Measurements from ENCODE around the gene SHROOM1.
"Not testable (repeated sequence)": the region's sequence is repeated elsewhere in the genome, so short reads cannot be mapped to it uniquely, and the experiment has no call there.

SHROOM1 gene

DNA sequence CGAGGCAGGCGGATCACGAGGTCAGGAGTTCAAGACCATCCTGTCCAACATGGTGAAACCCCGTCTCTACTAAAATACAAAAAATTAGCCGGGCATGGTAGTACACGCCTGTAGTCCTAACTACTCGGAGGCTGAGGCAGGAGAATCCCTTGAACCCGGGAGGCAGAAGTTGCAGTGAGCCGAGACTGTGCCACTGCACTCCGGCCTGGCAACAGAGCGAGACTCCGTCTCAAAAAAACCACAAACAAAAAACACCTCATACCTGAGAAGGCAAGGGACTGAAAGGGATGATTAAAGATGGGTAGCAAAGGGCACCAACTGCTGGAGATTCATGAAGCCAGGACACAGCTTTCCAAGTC is 23.7 kb downstream of the SHROOM1 start:
- not testable (repeated sequence) for DNase-seq (ENCODE audit: low read depth)

DNA sequence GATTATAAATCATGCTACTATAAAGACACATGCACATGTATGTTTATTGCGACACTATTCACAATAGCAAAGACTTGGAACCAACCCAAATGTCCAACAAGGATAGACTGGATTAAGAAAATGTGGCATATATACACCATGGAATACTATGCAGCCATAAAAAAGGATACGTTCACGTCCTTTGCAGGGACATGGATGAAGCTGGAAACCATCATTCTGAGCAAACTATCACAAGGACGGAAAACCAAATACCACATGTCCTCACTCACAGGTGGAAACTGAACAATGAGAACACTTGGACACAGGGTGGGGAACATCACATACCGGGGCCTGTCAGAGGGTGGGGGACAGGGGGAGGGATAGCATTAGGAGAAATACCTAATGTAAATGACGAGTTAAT is 24.6 kb downstream of the SHROOM1 start:
- not testable (repeated sequence) for DNase-seq (ENCODE audit: low read depth)

DNA sequence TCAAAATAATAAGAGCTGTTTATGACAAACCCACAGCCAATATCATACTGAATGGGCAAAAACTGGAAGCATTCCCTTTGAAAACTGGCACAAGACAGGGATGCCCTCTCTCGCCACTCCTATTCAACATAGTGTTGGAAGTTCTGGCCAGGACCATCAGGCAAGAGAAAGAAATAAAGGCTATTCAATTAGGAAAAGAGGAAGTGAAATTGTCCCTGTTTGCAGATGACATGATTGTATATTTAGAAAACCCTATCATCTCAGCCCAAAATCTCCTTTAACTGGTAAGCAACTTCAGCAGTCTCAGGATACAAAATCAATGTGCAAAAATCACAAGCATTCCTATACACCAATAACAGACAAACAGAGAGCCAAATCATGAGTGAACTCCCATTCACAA is 26.2 kb downstream of the SHROOM1 start:
- DNase-seq (ENCODE audit: low read depth) = not testable (repeated sequence)

DNA sequence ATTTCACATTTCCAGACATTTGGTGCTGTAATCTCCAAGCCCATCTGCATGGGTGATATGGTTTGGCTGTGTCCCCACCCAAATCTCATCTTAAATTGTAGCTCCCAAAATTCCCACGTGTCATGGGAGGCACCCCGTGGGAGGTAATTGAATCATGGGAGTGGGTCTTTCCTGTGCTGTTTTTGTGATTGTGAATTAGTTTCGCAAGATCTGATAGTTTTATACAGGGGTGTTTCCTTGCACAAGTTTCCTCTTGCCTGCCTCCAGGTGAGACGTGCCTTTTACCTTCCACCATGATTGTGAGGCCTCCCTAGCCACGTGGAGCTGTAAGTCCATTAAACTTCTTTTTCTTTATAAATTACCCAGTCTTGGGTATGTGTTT is 27.8 kb downstream of the SHROOM1 start:
- not testable (repeated sequence) for DNase-seq (ENCODE audit: low read depth)

DNA sequence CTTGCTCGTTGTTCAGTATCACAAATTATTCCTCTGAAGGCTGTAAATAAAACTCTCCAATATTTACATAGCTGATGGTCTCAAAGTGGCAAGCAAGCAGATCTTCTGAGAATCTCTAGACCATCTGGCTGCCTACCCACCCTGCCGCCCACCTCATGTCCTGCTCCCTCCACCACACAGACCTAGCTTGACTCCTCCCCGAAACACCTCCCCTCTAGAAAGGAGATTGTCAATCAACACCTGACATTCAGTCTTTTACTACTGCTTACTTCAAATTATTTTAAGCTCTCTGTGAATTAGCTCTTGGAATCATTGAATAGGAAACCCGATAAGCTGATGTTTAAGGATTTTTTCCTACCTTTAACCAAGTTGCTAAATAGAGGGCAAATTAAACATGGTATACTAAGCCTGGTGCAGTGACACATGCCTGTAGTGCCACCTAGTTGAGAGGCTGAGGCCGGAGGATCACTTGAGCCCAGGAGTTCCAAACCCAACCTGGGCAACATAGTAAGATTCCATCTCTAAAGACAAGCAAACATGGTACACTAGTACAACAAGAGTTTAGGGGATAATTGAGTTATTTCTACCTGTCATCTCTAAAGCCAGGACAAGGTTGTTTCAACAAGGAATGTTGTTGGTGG is 28.3 kb downstream of the SHROOM1 start:
- DNase-seq (ENCODE audit: low read depth) = no peak

DNA sequence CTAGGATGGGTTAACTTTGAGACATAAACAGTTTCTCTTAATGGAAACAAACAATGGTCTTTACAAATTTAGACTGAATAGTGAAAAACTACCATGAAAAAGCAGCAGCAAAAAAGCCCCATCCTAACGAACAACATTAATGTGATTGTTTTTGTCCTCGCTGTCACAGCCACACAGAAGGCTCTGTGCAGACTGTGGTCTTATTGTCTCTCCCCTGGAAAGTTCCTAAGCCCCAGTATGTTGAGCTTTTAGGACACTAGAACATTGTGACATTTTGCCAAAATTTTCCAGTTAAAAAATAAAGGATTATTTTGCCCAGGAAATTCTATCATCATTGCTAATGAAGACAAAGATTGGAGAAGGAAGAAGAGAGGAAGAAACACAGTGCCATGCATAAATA is 29.9 kb downstream of the SHROOM1 start:
- no peak for DNase-seq (ENCODE audit: low read depth)

DNA sequence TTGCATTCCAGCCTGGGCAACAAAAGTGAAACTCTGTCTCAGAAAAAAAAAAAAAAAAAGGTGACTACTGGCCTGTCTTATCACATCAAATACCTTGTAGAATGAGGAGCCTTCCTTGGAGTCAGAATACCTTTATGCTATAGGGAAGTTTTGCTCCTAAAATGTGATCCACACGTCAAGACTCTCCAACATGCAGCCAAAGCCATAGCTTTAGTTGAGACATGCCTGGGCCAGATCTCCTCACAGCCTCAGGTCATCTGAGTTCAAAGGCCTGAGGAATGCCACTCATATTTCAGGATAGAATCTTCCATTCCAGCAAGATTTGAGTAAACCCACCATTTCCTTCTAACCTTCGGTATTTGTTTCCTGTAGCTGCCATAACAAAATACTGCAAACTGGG is 31.1 kb downstream of the SHROOM1 start:
- no peak for DNase-seq (ENCODE audit: low read depth)

DNA sequence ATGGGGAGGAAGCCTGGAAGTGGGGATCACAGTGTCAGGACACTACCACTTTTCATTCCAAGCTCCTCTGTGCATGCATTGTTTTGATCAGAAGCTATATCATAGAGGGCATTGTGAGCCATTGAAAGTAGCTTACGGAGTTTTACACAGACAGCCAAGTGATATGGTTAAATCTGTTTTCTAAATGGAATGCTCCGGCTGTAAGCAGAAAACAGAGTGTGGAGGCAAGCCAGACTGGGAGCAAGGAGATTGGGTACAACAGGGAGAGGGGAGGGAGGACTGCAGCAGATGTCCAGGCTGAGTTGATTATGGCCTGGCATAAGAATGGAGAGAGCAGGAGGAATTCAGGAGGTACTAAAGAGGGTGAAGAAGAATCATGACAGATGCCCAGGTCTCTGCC is 32.8 kb downstream of the SHROOM1 start:
- no peak for DNase-seq (ENCODE audit: low read depth)

DNA sequence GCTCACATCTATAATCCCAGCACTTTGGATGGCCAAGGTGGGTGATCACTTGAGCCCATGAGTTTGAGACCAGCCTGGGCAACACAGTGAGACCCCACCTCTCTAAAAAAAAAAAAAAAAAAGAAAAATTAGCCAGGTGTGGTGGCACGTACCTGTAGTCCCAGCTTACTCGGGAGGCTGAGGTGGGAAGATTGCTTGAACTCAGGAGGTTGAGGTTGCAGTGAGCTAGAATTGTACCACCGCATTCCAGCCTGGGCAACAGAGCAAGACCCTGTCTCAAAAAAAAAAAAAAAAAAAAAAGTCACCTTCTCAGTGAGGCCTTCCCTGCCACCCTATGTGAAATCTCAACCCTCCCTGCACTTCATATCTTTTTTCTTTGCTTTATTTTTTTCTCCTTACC is 39.4 kb downstream of the SHROOM1 start:
- no peak for DNase-seq (ENCODE audit: low read depth)

DNA sequence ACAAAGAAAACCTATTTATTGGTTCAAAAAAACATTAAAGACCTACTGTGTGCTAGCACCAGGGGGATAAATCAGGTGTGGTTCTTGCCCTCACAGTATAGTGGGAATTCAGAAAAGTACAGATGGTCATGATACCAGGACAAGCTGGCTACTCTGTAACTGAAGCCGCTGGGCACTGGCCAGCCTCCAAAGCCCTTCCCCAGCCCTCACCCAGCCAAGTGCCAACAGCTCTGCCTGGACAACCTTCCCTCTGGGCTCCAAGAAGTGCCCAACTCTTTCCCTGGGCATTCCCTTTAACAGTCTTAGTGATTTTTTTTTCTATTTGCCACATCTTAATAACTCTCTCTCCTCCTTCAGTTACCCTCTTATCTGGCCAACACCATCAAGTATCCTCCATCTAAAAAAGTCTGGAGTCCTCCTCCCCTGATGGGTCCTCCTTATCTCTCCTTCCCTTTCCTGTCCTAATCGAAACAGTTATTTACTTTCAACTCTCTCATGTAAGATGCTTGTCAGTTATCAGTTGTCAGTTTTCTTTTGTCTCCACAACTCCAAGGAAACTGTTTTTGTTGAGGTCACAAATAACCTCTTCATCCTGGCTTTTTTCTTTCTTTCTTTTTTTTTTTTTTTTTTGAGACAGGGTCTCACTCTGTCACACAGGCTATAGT is 40.1 kb downstream of the SHROOM1 start:
- no peak for DNase-seq (ENCODE audit: low read depth)

DNA sequence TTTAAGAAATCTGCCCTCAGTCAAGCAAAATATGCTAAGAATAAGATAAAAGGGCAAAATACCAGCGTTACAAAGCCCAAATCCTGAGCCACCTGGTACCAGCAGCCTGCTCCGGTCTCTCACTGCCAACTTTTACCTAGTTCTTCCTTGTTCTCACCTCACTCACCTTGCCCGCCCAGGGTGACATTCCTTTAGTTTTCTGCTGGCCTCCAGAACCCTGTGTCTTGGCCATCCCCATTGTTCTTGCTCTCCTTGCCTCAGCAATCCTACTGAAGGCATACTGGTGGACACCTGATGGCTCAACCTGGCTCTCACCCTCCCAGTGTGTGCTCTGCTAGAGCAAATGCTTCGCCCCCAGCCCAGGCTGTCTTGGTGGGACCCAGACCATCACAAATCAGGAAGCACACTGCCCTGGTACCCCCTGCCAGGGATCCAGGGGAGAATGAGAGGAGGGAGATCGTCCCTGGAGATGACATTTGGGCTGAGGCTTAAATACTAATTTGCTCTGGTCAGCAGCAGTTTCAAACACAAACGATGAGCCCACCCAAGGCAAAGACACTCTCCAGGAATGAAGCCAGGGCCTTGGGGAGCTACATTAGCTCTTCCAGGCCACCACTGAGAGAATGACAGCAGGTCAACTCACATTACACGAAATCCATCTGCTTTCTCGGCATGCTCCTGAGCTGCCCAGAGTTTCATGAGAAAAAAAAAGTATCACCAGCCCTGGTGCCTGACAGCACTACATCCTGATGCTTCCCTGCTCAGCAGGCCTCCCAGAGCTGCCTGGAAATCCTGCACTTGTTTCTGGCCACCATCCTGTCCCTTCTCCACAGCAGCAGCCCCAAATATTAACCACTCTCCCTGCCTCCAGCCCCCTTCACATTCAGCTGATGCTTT is 41.2 kb downstream of the SHROOM1 start:
- no peak for DNase-seq (ENCODE audit: low read depth)

DNA sequence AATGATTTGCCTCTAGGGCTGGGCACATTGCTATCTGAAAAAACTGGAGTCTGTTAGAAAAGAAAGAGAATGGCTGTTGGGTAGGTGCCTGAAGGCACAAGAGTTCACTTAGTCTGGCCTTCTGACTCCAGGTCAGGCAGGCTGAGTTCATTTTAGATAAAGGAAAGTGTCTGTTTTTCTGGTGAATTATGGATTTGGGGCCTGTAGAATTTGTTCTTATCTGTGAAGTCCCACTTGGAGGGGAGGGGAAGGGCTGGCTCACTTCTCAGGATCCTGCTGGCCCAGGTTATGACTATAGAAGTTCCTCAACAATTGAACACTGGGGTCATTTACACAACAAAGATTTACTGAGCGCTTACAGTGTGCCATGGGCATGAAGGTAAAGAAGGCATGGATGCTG is 41.9 kb downstream of the SHROOM1 start:
- no peak for DNase-seq (ENCODE audit: low read depth)

DNA sequence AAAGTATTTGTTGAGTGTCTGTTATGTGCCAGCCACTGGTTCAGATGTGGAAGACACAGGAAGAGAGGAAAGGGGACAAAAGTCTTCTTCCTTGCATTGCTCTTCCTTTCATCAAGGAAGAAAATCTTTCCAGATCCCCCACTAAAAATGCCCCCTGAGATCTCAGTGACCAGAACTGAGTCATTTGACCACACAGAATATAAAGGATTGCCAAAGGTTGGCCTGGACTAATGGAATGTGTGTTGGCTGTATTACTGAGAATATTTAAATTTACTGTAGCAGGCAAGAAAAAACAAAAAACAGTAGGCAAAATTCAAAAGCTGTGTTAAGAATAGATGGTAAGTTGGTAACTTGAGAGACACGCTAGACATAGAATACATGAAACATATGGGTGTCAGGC is 43.4 kb downstream of the SHROOM1 start:
- no peak for DNase-seq (ENCODE audit: low read depth)

DNA sequence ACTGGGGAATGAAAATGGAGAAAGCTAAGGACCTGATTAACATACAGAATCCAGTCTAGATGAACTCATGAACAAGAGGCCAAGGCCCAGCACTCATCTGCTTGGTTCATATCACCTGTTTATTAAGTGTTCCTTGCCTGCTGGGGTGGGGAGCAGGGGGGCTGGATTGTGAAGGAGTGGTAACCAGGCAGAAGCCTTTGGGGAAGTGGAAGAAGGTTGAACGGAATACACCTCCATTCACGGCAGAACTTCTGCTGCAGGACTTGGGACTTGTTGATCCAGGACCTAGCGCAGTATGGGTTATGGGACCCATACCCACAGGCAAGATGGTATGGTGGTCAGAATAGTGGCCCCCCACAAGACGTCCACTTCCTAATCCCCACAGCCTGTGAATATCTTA is 44.6 kb downstream of the SHROOM1 start:
- no peak for DNase-seq (ENCODE audit: low read depth)

DNA sequence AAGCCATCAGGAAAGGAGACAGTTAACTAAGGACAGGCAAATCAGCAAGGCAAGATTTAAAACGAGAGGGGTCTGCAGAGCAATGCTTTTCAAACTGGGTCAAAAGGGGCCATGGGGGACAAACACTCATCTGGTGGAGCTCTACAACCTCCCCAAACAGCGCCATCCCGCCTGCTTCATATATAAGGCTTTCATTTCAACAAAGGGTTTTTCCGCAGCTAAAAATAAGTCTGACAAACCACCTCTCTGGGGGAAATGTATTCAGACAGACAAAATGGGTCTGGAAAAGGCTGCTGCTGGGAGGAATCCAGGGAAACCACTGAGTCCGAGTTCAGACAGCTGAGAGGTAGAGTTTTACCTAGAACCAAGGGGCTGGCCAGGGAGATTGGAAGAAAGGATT is 45.1 kb downstream of the SHROOM1 start:
- no peak for DNase-seq (ENCODE audit: low read depth)

DNA sequence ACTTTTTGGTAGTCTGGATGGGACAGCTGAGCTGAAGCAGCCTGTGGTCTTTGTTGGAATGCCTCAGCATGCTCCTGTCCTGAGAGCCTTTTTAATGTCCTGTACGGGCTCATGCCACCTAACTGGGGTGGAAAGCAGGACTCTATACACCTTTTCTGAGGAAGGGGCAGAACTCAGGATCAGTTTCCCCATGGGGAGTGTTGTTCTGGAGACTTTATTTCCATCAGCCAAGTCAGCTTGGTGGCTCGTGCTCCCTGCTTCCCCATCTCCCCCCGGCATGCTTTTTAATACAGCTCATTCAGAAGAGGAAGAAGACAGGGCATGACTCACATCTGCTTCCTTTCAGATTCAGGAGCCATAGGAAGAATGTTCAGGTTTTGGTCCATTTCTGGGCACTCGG is 48.3 kb downstream of the SHROOM1 start:
- peak; percentile 44 for DNase-seq (ENCODE audit: low read depth)

DNA sequence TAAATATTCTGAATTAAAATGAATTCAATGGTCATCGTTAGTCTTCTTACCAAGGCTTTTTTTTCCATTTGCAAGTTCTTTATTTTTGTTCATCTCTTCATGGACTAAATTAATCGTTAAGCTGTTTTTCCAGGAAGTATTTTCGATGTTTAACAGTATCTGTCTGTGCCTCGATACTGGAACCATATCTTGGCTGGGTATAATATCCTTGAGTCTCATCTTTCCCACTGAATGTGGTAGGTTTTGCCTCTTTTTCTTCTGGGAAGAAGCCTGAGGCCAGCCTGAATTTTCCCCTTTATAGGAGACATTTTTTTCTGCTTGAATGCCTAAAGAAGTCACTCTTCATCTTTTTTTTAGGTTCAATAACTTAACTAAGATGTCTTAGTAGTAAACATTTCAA is 49.4 kb downstream of the SHROOM1 start:
- DNase-seq (ENCODE audit: low read depth) = no peak

DNA sequence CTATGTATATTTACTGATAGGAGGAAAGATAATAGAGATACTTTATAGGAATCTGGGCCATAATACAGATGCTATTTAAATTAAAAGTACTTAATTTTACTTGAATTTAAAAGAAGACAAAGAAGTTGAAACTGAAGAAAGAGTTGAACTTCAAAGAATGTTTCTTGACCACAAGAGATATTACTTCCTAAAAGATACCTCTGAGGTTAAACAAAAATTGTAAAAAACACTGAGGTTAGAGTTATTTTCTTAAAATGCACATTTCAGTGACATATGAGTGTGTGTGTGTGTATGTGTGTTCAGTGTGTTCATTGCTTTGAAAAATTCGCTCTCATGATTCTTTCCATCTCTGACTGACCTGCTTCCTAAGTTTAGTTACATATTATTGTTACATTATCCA is 49.9 kb downstream of the SHROOM1 start:
- no peak for DNase-seq (ENCODE audit: low read depth)

DNA sequence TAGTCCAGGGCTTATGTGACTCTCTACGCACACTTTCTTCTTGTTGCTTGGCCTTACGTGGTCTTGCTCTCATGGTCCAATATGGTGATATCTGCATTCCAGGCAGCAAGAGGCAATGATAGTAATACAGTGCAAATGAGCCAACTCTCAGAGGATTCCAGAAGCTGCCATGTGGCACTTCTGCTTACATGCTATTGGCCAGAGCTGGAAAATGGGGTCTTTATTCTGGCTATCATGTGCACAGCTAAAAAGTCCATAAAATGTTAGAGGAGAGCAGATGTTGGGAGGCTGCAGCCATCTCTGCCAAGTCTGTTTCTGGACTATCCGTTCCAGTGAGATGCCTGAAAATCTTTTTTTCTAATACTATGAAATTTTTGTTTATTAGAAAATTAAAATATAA is 50.5 kb downstream of the SHROOM1 start:
- DNase-seq (ENCODE audit: low read depth) = no peak

DNA sequence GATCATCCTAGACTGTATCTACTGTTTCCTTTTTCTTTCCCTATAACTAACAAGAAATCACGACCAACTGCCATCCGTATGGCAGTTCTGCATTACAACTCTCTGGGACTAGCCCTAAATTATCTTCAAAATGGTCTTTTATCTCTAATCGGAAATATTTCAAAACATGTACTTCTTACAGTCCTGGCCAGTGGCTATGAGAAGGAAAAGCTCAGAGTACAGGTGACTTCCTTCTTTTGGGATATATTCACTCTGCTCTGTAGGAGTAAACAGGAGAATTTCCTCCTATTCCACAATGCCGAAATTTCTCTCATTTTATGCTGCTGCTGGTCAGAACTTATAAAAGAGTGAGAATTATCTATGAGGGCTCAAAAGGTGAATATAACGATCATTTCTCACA is 51.6 kb downstream of the SHROOM1 start:
- no peak for DNase-seq (ENCODE audit: low read depth)

DNA sequence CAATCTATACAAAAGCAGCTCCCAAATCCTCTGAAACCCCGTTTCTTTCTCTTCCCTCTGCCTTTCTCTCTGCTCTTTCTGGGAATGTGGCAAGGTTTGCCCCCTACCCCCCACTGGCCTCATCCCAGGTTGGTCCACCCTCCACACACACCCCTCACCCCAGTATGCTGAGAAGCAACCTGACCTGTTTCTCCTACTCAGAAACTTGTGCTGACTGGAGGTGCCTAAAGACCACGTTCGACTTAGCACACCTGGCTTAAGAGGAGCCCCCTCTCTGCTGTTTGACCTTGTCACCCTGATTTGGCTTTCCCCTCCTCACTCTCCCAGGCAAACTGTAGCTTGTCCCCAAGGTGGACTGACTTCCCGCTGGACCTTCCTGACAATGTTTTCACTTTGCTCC is 52.3 kb downstream of the SHROOM1 start:
- DNase-seq (ENCODE audit: low read depth) = no peak

DNA sequence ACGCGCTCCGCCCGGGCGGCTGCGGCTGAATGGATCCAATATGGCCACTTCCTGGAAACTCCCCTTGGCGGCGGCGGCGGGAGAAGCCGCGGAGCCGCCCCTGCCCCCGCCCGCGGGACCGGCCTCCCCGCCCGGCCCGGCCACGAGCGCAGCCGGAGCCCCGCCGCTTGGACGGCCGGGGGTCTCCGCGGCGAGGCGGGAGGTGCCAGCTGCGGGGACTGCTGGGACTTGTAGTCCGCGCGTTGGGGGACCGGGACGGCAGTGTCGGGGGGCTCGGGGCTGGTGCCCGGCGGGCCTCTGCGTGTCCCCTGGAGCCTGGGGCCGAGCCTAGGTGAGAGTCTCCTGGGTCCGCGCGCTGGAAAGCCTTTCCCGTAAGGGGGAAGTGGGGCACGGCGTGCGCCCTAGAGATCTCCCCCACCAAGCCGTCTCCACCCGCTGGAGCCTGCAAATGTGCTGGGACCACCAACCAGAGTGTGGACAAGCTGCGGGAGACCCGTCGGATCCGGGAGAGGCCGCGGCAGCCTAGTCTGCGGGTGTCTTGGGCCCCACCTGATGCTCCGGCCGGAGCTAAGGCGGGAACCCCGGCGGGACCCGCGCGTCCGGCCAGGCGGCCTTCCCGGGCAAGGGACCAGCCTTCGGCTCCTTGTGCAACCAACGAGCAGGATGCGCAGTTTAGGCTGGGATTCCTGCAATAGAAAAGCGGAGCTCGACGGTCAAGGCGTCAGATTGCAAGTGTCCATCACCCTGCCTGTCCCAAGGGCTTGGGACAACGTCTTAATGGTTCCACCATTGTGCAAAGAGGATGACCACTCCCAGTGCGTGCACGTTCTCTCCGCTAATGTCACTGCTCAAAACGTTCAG is 53.0 kb downstream of the SHROOM1 start, which contains the start of gene SEPTIN8:
SEPTIN8 (minus strand) TSS at position 31 of the 861 bp plus-strand sequence. CDS start 102 bp downstream, outside the sequence.
- DNase-seq (ENCODE audit: low read depth) = no peak

Measured in HS-5 (cell line).